ENCODE measurements around the gene ZNF84. TPM values are rescaled to one million over a fixed set of nuclear protein-coding genes. Genes with fewer than 3 reads are reported as not detected.

Gene ZNF84
- total and polyA plus RNA-seq, 4 donors: 3.2 to 15.6 (median 7.1) TPM

DNA sequence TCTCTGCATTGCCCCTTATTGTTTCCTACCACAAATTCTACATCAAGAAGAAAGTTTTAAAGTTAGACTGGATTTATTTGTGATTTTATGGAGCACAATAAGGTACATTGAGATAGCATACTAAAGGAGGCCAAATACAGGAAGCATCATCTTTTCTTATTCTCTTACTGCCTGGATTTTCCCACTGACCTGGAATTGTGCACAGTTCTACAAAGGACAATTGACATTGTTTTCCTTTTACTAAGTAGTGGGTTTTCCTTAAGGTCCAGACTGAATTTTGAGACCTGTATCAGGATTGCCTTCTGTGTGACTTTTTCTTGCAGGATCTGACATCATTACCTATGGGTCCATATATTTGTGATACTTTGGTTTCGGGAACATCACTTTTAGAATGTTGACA, 24.6 kb downstream of the ZNF84 start:
- peaks cover 53 to 97% (median 93%) of the 10 kb centered on the region in 4 donors for H3K9me3 ChIP-seq (ENCODE audit: control insufficient read depth in 4 of 4, low read length in 3 of 4)
- no peak overlapping the region for H3K9ac ChIP-seq (ENCODE audit: low read depth in 1 of 2, low read length in 2 of 2)
- WGBS: 98% methylated on average over 1 of the region's 1 CpG
- no peaks in the 10 kb centered on the region for H3K27me3 ChIP-seq (ENCODE audit: control insufficient read depth in 4 of 4, insufficient read depth in 4 of 4, low read length in 3 of 4)
- peak overlapping the region in 2 of 3 donors; percentile 74 to 77 for H3K4me3 ChIP-seq (ENCODE audit: low read depth in 1 of 3, low read length in 3 of 3)
- H3K36me3 ChIP-seq (ENCODE audit: control insufficient read depth in 4 of 4, insufficient read depth in 3 of 4, low read depth in 1 of 4, low read length in 3 of 4): peaks cover 2 to 15% (median 10%) of the 10 kb centered on the region in 4 donors
- H3K27ac ChIP-seq (ENCODE audit: low read depth in 1 of 2, low read length in 2 of 2): no peak overlapping the region
- no peak for DNase-seq (ENCODE audit: low spot score)
- no peaks in the 10 kb centered on the region for H3K4me1 ChIP-seq (ENCODE audit: control insufficient read depth in 4 of 4, insufficient read depth in 4 of 4, low read length in 3 of 4)
- TF ChIP-seq SP1 (IDR thresholded peaks at IDR 0.05): no peak
- TF ChIP-seq MAX (IDR thresholded peaks at IDR 0.05): no peak
- TF ChIP-seq EGR1 (IDR thresholded peaks at IDR 0.05; ENCODE audit: low read depth in 2 of 2): no peak
- TF ChIP-seq, protein P1, sequence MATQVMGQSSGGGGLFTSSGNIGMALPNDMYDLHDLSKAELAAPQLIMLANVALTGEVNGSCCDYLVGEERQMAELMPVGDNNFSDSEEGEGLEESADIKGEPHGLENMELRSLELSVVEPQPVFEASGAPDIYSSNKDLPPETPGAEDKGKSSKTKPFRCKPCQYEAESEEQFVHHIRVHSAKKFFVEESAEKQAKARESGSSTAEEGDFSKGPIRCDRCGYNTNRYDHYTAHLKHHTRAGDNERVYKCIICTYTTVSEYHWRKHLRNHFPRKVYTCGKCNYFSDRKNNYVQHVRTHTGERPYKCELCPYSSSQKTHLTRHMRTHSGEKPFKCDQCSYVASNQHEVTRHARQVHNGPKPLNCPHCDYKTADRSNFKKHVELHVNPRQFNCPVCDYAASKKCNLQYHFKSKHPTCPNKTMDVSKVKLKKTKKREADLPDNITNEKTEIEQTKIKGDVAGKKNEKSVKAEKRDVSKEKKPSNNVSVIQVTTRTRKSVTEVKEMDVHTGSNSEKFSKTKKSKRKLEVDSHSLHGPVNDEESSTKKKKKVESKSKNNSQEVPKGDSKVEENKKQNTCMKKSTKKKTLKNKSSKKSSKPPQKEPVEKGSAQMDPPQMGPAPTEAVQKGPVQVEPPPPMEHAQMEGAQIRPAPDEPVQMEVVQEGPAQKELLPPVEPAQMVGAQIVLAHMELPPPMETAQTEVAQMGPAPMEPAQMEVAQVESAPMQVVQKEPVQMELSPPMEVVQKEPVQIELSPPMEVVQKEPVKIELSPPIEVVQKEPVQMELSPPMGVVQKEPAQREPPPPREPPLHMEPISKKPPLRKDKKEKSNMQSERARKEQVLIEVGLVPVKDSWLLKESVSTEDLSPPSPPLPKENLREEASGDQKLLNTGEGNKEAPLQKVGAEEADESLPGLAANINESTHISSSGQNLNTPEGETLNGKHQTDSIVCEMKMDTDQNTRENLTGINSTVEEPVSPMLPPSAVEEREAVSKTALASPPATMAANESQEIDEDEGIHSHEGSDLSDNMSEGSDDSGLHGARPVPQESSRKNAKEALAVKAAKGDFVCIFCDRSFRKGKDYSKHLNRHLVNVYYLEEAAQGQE (IDR thresholded peaks at IDR 0.05): no peak
- TF ChIP-seq NR2F2 (IDR thresholded peaks at IDR 0.05): no peak
- no peak for TF ChIP-seq YY1 (IDR thresholded peaks at IDR 0.05)
- TF ChIP-seq FOXA1 (IDR thresholded peaks at IDR 0.05): no peak
- no peak for TF ChIP-seq RAD21 (IDR thresholded peaks at IDR 0.05)
- no peak for TF ChIP-seq TAF1 (conservative IDR thresholded peaks at IDR 0.05)
- no peak for TF ChIP-seq HNF4A (conservative IDR thresholded peaks at IDR 0.05)
- TF ChIP-seq HNF4G (IDR thresholded peaks at IDR 0.05): no peak
- TF ChIP-seq GABPA (IDR thresholded peaks at IDR 0.05 in 1 of 2, conservative IDR thresholded peaks at IDR 0.05 in 1 of 2): no peak
- TF ChIP-seq FOXA2 (IDR thresholded peaks at IDR 0.05): no peak
- no peak for TF ChIP-seq RXRA (IDR thresholded peaks at IDR 0.05)
- no peak for TF ChIP-seq JUND (IDR thresholded peaks at IDR 0.05)
- no peak for TF ChIP-seq ZBTB33 (IDR thresholded peaks at IDR 0.05)
- TF ChIP-seq, protein P2, sequence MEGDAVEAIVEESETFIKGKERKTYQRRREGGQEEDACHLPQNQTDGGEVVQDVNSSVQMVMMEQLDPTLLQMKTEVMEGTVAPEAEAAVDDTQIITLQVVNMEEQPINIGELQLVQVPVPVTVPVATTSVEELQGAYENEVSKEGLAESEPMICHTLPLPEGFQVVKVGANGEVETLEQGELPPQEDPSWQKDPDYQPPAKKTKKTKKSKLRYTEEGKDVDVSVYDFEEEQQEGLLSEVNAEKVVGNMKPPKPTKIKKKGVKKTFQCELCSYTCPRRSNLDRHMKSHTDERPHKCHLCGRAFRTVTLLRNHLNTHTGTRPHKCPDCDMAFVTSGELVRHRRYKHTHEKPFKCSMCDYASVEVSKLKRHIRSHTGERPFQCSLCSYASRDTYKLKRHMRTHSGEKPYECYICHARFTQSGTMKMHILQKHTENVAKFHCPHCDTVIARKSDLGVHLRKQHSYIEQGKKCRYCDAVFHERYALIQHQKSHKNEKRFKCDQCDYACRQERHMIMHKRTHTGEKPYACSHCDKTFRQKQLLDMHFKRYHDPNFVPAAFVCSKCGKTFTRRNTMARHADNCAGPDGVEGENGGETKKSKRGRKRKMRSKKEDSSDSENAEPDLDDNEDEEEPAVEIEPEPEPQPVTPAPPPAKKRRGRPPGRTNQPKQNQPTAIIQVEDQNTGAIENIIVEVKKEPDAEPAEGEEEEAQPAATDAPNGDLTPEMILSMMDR (IDR thresholded peaks at IDR 0.05; ENCODE audit: low read depth, low read length, missing input control): no peak
- TF ChIP-seq ATF3 (IDR thresholded peaks at IDR 0.05): no peak

Data from liver (tissue), 9 donors.